GM06990 (cell line): Measurements from ENCODE around the gene CARS1.

ENCODE experiments used
- DNase-seq: peaks from one replicate; pipeline ENCODE4 v3.0.0-alpha.2; 2011; ENCODE audit not compliant: insufficient read length; ENCODE audit errors: extremely low read depth
- H3K27me3 ChIP-seq: replicated peaks from 2 replicates; pipeline ENCODE4 v1.6.0; 2011; ENCODE audit warnings: low read length; ENCODE audit not compliant: control insufficient read depth, insufficient read depth
- H3K36me3 ChIP-seq: 2 replicates; pipeline ENCODE4 v1.5.1; 2011; ENCODE audit warnings: low read length; ENCODE audit not compliant: control insufficient read depth, insufficient read depth
- H3K4me3 ChIP-seq: replicated peaks from 2 replicates; pipeline ENCODE4 v1.5.1; 2011; ENCODE audit warnings: low read depth, mild to moderate bottlenecking, control low read depth, low read length
- CTCF ChIP-seq: IDR thresholded peaks from 2 replicates; pipeline ENCODE4 v1.5.1; 2011; ENCODE audit warnings: low read length, control low read depth, mild to moderate bottlenecking, inconsistent platforms; ENCODE audit not compliant: insufficient read depth, poor library complexity, severe bottlenecking

The CARS1 gene

GRCh38 chr11:3102641-3102921 lies 45.4 kb upstream of the CARS1 start:
- no peak for DNase-seq

GRCh38 chr11:3101921-3102640 lies 44.9 kb upstream of the CARS1 start:
- DNase-seq = no peak
- Histone ChIP-seq H3K36me3 (no peaks in the 10 kb centered on the region), H3K27me3 (no peaks in the 10 kb centered on the region; the same call in 1 of the 2 replicates), H3K4me3 (no peak overlapping the region)
- TF ChIP-seq CTCF = no peak

More at GRCh38 chr11:3102641-3102921, 45.4 kb upstream of the CARS1 start:
- H3K27me3 ChIP-seq = no peaks in the 10 kb centered on the region; the same call in 1 of the 2 replicates
- H3K4me3 ChIP-seq = no peak overlapping the region
- TF ChIP-seq CTCF = no peak
- no peaks in the 10 kb centered on the region for H3K36me3 ChIP-seq

GRCh38 chr11:3099178-3099577 lies 42.0 kb upstream of the CARS1 start:
- no peak for DNase-seq
- no peaks in the 10 kb centered on the region for H3K36me3 ChIP-seq
- TF ChIP-seq CTCF = no peak
- H3K4me3 ChIP-seq = no peak overlapping the region
- no peaks in the 10 kb centered on the region; the same call in 1 of the 2 replicates for H3K27me3 ChIP-seq

- no peak for DNase-seq
- no peaks in the 10 kb centered on the region for H3K27me3 ChIP-seq
- H3K4me3 ChIP-seq = no peak overlapping the region
- H3K36me3 ChIP-seq = no peaks in the 10 kb centered on the region
- no peak for TF ChIP-seq CTCF
These were observed 39.8 kb upstream of the CARS1 start for GRCh38 chr11:3096909-3097530.

GRCh38 chr11:3095712-3096361 lies 38.6 kb upstream of the CARS1 start:
- TF ChIP-seq CTCF = no peak
- DNase-seq = no peak
- no peaks in the 10 kb centered on the region for H3K27me3 ChIP-seq
- no peak overlapping the region for H3K4me3 ChIP-seq
- no peaks in the 10 kb centered on the region for H3K36me3 ChIP-seq
